H1 (cell line): Measurements from ENCODE around the gene ARHGAP22. TPM values are rescaled to one million over a fixed set of nuclear protein-coding genes. Genes with fewer than 3 reads are reported as not detected.
A peak's percentile ranks its signal among the peaks of the same experiment; 100 is the strongest.

Experiments
- CTCF ChIA-PET: fragments of 300-600 bp; sonication (Branson Sonifier 250); formaldehyde crosslinking; loops from one replicate; lab custom pipeline; 2021; ENCODE audit not compliant: partially characterized antibody; lab: Charles Lee
- POLR2A ChIA-PET: fragments of 300-600 bp; sonication (Branson Sonifier 250); formaldehyde crosslinking; loops from one replicate; lab custom pipeline; 2021; ENCODE audit warnings: inconsistent platforms; ENCODE audit not compliant: partially characterized antibody; lab: Charles Lee
- DNase-seq, 2 experiments: peaks; one replicate each; pipeline versions ENCODE4 v3.0.0 to v3.0.0-alpha.2; 2010 to 2022; ENCODE audit warnings: low spot score in 2 of 2, low read depth in 1 of 2, mixed read lengths in 1 of 2
- FAIRE-seq: peaks from 2 replicates; lab custom pipeline; 2011; peaks lifted over from hg19 to GRCh38; lab: Jason Lieb, UNC
- H2AFZ ChIP-seq: 2 replicates; pipeline ENCODE4 v1.8.1; 2012; ENCODE audit warnings: low read length, inconsistent platforms
- H2AK5ac ChIP-seq: 2 replicates; pipeline ENCODE4 v1.6.1; 2013; ENCODE audit warnings: low read depth, low read length
- H2BK120ac ChIP-seq: replicated peaks from 2 replicates; pipeline ENCODE3; 2013; ENCODE audit warnings: low read depth, low read length, inconsistent platforms
- H2BK12ac ChIP-seq: 2 replicates; pipeline ENCODE4 v1.6.1; 2013; ENCODE audit warnings: low read depth, low read length
- H2BK15ac ChIP-seq: 2 replicates; pipeline ENCODE4 v1.6.1; 2013; ENCODE audit warnings: low read length
- H2BK20ac ChIP-seq: 2 replicates; pipeline ENCODE4 v1.6.1; 2013; ENCODE audit warnings: low read length
- H2BK5ac ChIP-seq: 2 replicates; pipeline ENCODE4 v1.6.1; 2013; ENCODE audit warnings: low read depth, low read length
- H3K14ac ChIP-seq: 2 replicates; pipeline ENCODE4 v1.6.1; 2013; ENCODE audit warnings: inconsistent platforms; ENCODE audit not compliant: insufficient read length
- H3K18ac ChIP-seq: 2 replicates; pipeline ENCODE4 v1.6.1; 2013; ENCODE audit warnings: low read length; ENCODE audit errors: extremely low read depth
- H3K23ac ChIP-seq: 2 replicates; pipeline ENCODE4 v1.6.1; 2013; ENCODE audit warnings: inconsistent platforms; ENCODE audit not compliant: insufficient read length
- H3K23me2 ChIP-seq: 2 replicates; pipeline ENCODE4 v1.6.1; 2013; ENCODE audit warnings: low read depth, low read length
- H3K27ac ChIP-seq: 2 replicates; pipeline ENCODE4 v1.6.1; 2011; ENCODE audit warnings: low read depth, low read length, inconsistent platforms
- H3K27me3 ChIP-seq, 4 experiments: replicated peaks in 1 of 4; 1 replicate in 1 of 4; 2 replicates in 3 of 4; pipeline versions ENCODE4 v1.6.1 to v1.8.1; 2011 to 2013; ENCODE audit warnings: low read length in 3 of 4, mild to moderate bottlenecking in 3 of 4, inconsistent platforms in 2 of 4, mixed read lengths in 2 of 4, moderate library complexity in 1 of 4; ENCODE audit not compliant: control insufficient read depth in 3 of 4, insufficient read depth in 3 of 4; ENCODE audit errors: extremely low read depth in 1 of 4
- H3K36me3 ChIP-seq, 4 experiments: 2 replicates each; pipeline versions ENCODE4 v1.6.1 to v1.8.1; 2011 to 2013; ENCODE audit warnings: mild to moderate bottlenecking in 4 of 4, low read length in 3 of 4, moderate library complexity in 2 of 4, control low read depth in 1 of 4, inconsistent platforms in 1 of 4; ENCODE audit not compliant: insufficient read depth in 4 of 4, control insufficient read depth in 2 of 4
- H3K4ac ChIP-seq: replicated peaks from 2 replicates; pipeline ENCODE3; 2013; ENCODE audit warnings: low read length, low read depth, mixed read lengths, inconsistent platforms; ENCODE audit not compliant: insufficient read length
- H3K4me1 ChIP-seq, 4 experiments: replicated peaks in 1 of 4; 1 replicate in 1 of 4; 2 replicates in 3 of 4; pipeline versions ENCODE4 v1.6.1 to v1.8.1; 2011 to 2013; ENCODE audit warnings: low read length in 3 of 4, inconsistent platforms in 2 of 4, mixed read lengths in 1 of 4; ENCODE audit not compliant: insufficient read depth in 4 of 4, control insufficient read depth in 3 of 4
- H3K4me2 ChIP-seq, 2 experiments: 2 replicates each; pipeline versions ENCODE4 v1.6.1 to v1.8.1; 2011 to 2013; ENCODE audit warnings: low read depth in 2 of 2, low read length in 2 of 2, control low read depth in 1 of 2, inconsistent platforms in 1 of 2, mild to moderate bottlenecking in 1 of 2; ENCODE audit not compliant: insufficient read depth in 1 of 2
- H3K4me3 ChIP-seq, 4 experiments: fragments of 200-600, 300-600 bp in 1 of 4; sonication (generic), shearing (Covaris generic), sonication (Bioruptor Twin) in 1 of 4; 2 replicates each; pipeline versions ENCODE4 v1.5.1 to v1.8.1; 2011 to 2016; ENCODE audit warnings: low read length in 4 of 4, low read depth in 3 of 4, control low read depth in 2 of 4, inconsistent platforms in 2 of 4, mild to moderate bottlenecking in 2 of 4, mixed read lengths in 1 of 4, moderate library complexity in 1 of 4; ENCODE audit not compliant: insufficient read depth in 2 of 4; ENCODE audit errors: extremely low read depth in 1 of 4
- H3K56ac ChIP-seq: replicated peaks from 2 replicates; pipeline ENCODE3; 2013; ENCODE audit warnings: low read depth, mild to moderate bottlenecking, mixed read lengths, low read length, inconsistent platforms; ENCODE audit not compliant: insufficient read length
- H3K79me1 ChIP-seq: 2 replicates; pipeline ENCODE4 v1.6.1; 2013; ENCODE audit warnings: low read depth, low read length, control low read depth
- H3K79me2 ChIP-seq, 2 experiments: 2 replicates each; pipeline versions ENCODE4 v1.6.1 to v1.8.1; 2012 to 2013; ENCODE audit warnings: low read length in 2 of 2, mild to moderate bottlenecking in 2 of 2, inconsistent platforms in 1 of 2; ENCODE audit not compliant: insufficient read depth in 2 of 2, control insufficient read depth in 1 of 2
- H3K9ac ChIP-seq, 4 experiments: replicated peaks in 1 of 4; 1 replicate in 1 of 4; 2 replicates in 3 of 4; pipeline versions ENCODE4 v1.6.1 to v1.8.1; 2011 to 2013; ENCODE audit warnings: low read depth in 3 of 4, low read length in 3 of 4, control low read depth in 2 of 4, mild to moderate bottlenecking in 2 of 4, moderate library complexity in 2 of 4, inconsistent platforms in 1 of 4; ENCODE audit errors: extremely low read depth in 1 of 4
- H3K9me3 ChIP-seq, 2 experiments: 2 replicates each; pipeline versions ENCODE4 v1.6.1 to v1.8.1; 2012 to 2013; ENCODE audit warnings: mild to moderate bottlenecking in 2 of 2, moderate library complexity in 2 of 2, control low read depth in 1 of 2, inconsistent platforms in 1 of 2, low read depth in 1 of 2, low read length in 1 of 2, mixed read lengths in 1 of 2; ENCODE audit not compliant: insufficient read depth in 2 of 2
- H4K20me1 ChIP-seq, 2 experiments: replicated peaks in 1 of 2; 2 replicates each; pipeline versions ENCODE3 to v1.8.1; 2011 to 2013; ENCODE audit warnings: inconsistent platforms in 2 of 2, low read length in 2 of 2, mild to moderate bottlenecking in 1 of 2; ENCODE audit not compliant: insufficient read depth in 2 of 2, control insufficient read depth in 1 of 2
- H4K5ac ChIP-seq: 2 replicates; pipeline ENCODE4 v1.6.1; 2013; ENCODE audit warnings: low read length, low read depth, mixed read lengths, inconsistent platforms; ENCODE audit not compliant: insufficient read length
- H4K8ac ChIP-seq: 2 replicates; pipeline ENCODE4 v1.8.0; 2013; ENCODE audit warnings: mild to moderate bottlenecking, moderate library complexity, low read length, inconsistent platforms; ENCODE audit not compliant: insufficient read depth; ENCODE audit errors: extremely low read depth
- H4K91ac ChIP-seq: replicated peaks from 2 replicates; pipeline ENCODE3; 2013; ENCODE audit warnings: low read length, mixed read lengths, inconsistent platforms; ENCODE audit not compliant: insufficient read length
- CBX5 ChIP-seq: fragments of 300-800, 300-1000 bp; sonication (generic); IDR thresholded peaks from 2 replicates; pipeline ENCODE4 v1.7.1; 2016; ENCODE audit warnings: antibody characterized with exemption, low read length, low read depth
- CBX8 ChIP-seq: fragments of 300-800, 300-1000 bp; sonication (generic); IDR thresholded peaks from 2 replicates; pipeline ENCODE4 v1.7.1; 2016; ENCODE audit warnings: low read depth, low read length, borderline replicate concordance
- HDAC2 ChIP-seq, 2 experiments: fragments of 300-600 bp in 1 of 2; sonication (generic) in 1 of 2; IDR thresholded peaks; 2 replicates each; pipeline ENCODE4 v1.6.1; 2011 to 2012; ENCODE audit warnings: low read depth in 2 of 2, low read length in 2 of 2, mild to moderate bottlenecking in 2 of 2, moderate library complexity in 2 of 2, borderline replicate concordance in 1 of 2, inconsistent platforms in 1 of 2
- HDAC6 ChIP-seq: IDR thresholded peaks from one replicate; pipeline ENCODE4 v1.7.1; 2012; ENCODE audit warnings: low read depth, mild to moderate bottlenecking, inconsistent platforms, low read length, moderate library complexity
- RAD21 ChIP-seq, 2 experiments: IDR thresholded peaks in 1 of 2; conservative IDR thresholded peaks in 1 of 2; 2 replicates each; pipeline ENCODE4 v1.6.1; 2011; ENCODE audit warnings: low read depth in 2 of 2, low read length in 2 of 2, improper control_type of control experiment in 1 of 2, inconsistent platforms in 1 of 2, mild to moderate bottlenecking in 1 of 2, moderate library complexity in 1 of 2
- SIX5 ChIP-seq: IDR thresholded peaks from 2 replicates; pipeline ENCODE4 v1.6.1; 2011; ENCODE audit warnings: mild to moderate bottlenecking, low read depth, low read length
- WGBS, 2 experiments: shearing (Covaris generic) in 1 of 2; methylation state at CpG; one replicate each; pipeline versions ENCODE4 v1.1.6 to v1.1.7; 2013 to 2015; ENCODE audit warnings: low lambda C conversion rate in 2 of 2, mixed read lengths in 2 of 2, inconsistent platforms in 1 of 2, low coverage in 1 of 2, missing lambda C conversion rate in 1 of 2; ENCODE audit not compliant: insufficient replicate concordance in 2 of 2, insufficient coverage in 1 of 2, insufficient read length in 1 of 2; ENCODE audit errors: extremely low coverage in 1 of 2, missing lambda C conversion rate in 1 of 2; 5-methylcytosine and 5-hydroxymethylcytosine counted together
- polyA plus RNA-seq, 7 experiments: library from polyadenylated mRNA; depleted of rRNA in 3 of 7; stranded (reverse) in 5 of 7; unstranded in 2 of 7; fragments of >200 nt in 5 of 7; fragments of 200-250 nt in 2 of 7; gene quantifications; 1 replicate in 5 of 7; 2 replicates in 1 of 7; 4 replicates in 1 of 7; pipeline versions ENCODE4 v1.2.1 to v1.2.3, GENCODE V29; 2011 to 2013; ENCODE audit warnings: missing spikeins in 2 of 7, mixed read lengths in 2 of 7
- total RNA-seq: library from RNA; stranded (reverse); fragmentation: NEBNext Ultra II Directional; extraction: Animal tissue kit (Norgen Biotek cat#: 25700); gene quantifications from 2 replicates; pipeline ENCODE4 v1.2.1, GENCODE V29; 2021

Gene ARHGAP22
- total and polyA plus RNA-seq, 2 of the 8 experiments (the other 6 are each of a cell fraction or from before 2014, with no cell fraction given) = 3.6 to 11.2 TPM

GRCh38 chr10:48602401-48603135 lies 2.3 kb downstream of the ARHGAP22 start:
- Histone ChIP-seq H2BK20ac (no peak overlapping the region; the same call in 1 of the 2 replicates), H3K56ac (no peak overlapping the region), H3K27ac (no peak overlapping the region), H3K79me1 (no peaks in the 10 kb centered on the region), H2BK15ac (peak overlapping the region; percentile 83; the same call in 1 of the 2 replicates), H3K4ac (no peak overlapping the region), H3K36me3 (no peaks in the 10 kb centered on the region), H2BK5ac (no peak overlapping the region), H2AK5ac (no peak overlapping the region), H3K9ac (no peak overlapping the region), H4K8ac (no peak overlapping the region), H3K27me3 (peaks cover 0 to 21% (median 15%) of the 10 kb centered on the region in 4 experiments; a peak in 6 of 7 replicates), H2BK120ac (no peak overlapping the region), H3K23me2 (no peaks in the 10 kb centered on the region; the same call in 1 of the 2 replicates), H3K23ac (peak overlapping the region; percentile 40), H3K9me3 (no peaks in the 10 kb centered on the region), H3K18ac (no peak overlapping the region), H3K14ac (no peak overlapping the region), H3K4me1 (peaks cover 0 to 15% (median 8%) of the 10 kb centered on the region in 4 experiments; a peak in 6 of 7 replicates), H2BK12ac (no peak overlapping the region), H3K4me2 (no peak overlapping the region), H4K91ac (peak overlapping the region; percentile 45), H4K5ac (no peak overlapping the region), H3K4me3 (no peak overlapping the region), H4K20me1 (no peaks in the 10 kb centered on the region), H3K79me2 (no peaks in the 10 kb centered on the region), H2AFZ (no peak overlapping the region)
- POLR2A ChIA-PET = interaction anchor here (0.8 kb wide), 1 partner anchor 86 kb away, joined by 4 read pairs; no protein-coding TSS in a partner anchor
- WGBS, 2 experiments = 91% methylated on average over 8 of the region's 8 CpGs; no CpG with 5 or more reads in 1 of the 2 experiments
- CTCF ChIA-PET = interaction anchor here (0.6 to 1.8 kb wide), 8 partner anchors 8 to 1547 kb away, joined by 3 to 8 read pairs (median 4); no protein-coding TSS in a partner anchor
- no peak for FAIRE-seq
- TF ChIP-seq CBX8 = no peak
- TF ChIP-seq RAD21 (IDR thresholded peaks at IDR 0.05 in 1 of 2, conservative IDR thresholded peaks at IDR 0.05 in 1 of 2; ENCODE audit: low read depth in 2 of 2, low read length in 2 of 2) = no peak
- no peak for TF ChIP-seq HDAC6
- no peak for TF ChIP-seq HDAC2 (IDR thresholded peaks at IDR 0.05; ENCODE audit: borderline replicate concordance in 1 of 2, low read depth in 2 of 2, low read length in 2 of 2)
- TF ChIP-seq SIX5 = no peak
- no peak for TF ChIP-seq CBX5
- no peak for DNase-seq
